Trophoblast cell (in vitro differentiated cells and primary cell): ENCODE results near the gene DGKZ.

Experiments
- DNase-seq, 2 donors: peaks; one replicate each; pipeline ENCODE4 v3.0.0-alpha.2; 2016
- H2AFZ ChIP-seq: 2 replicates; pipeline ENCODE4 v1.6.1; 2013; ENCODE audit warnings: low read length, moderate library complexity, mild to moderate bottlenecking; ENCODE audit not compliant: insufficient read depth, poor library complexity
- H2AK5ac ChIP-seq: 2 replicates; pipeline ENCODE4 v1.6.1; 2013; ENCODE audit warnings: mild to moderate bottlenecking, low read length
- H2BK120ac ChIP-seq: 2 replicates; pipeline ENCODE4 v1.6.1; 2013; ENCODE audit warnings: low read length, mild to moderate bottlenecking, moderate library complexity; ENCODE audit not compliant: insufficient read depth, poor library complexity
- H2BK12ac ChIP-seq: 2 replicates; pipeline ENCODE4 v1.6.1; 2013; ENCODE audit warnings: mild to moderate bottlenecking, low read length, moderate library complexity
- H2BK5ac ChIP-seq: 2 replicates; pipeline ENCODE4 v1.6.1; 2013; ENCODE audit warnings: low read length, low read depth, moderate library complexity, mild to moderate bottlenecking; ENCODE audit not compliant: poor library complexity
- H3K14ac ChIP-seq: 2 replicates; pipeline ENCODE4 v1.6.1; 2013; ENCODE audit warnings: mild to moderate bottlenecking, low read length
- H3K18ac ChIP-seq: 2 replicates; pipeline ENCODE4 v1.6.1; 2013; ENCODE audit warnings: mild to moderate bottlenecking, low read length
- H3K23ac ChIP-seq: 2 replicates; pipeline ENCODE4 v1.6.1; 2013; ENCODE audit warnings: low read length
- H3K27ac ChIP-seq: 2 replicates; pipeline ENCODE4 v1.5.1; 2013; ENCODE audit warnings: low read depth, mild to moderate bottlenecking, inconsistent platforms, low read length, moderate library complexity
- H3K27me3 ChIP-seq: 2 replicates; pipeline ENCODE4 v1.6.1; 2013; ENCODE audit warnings: inconsistent platforms, mild to moderate bottlenecking, low read length, moderate library complexity; ENCODE audit not compliant: insufficient read depth
- H3K36me3 ChIP-seq, 2 experiments: 1 replicate in 1 of 2; 2 replicates in 1 of 2; pipeline ENCODE4 v1.6.1; 2013; ENCODE audit warnings: low read length in 2 of 2, mild to moderate bottlenecking in 2 of 2, moderate library complexity in 1 of 2; ENCODE audit not compliant: insufficient read depth in 2 of 2, control insufficient read depth in 1 of 2
- H3K4ac ChIP-seq: 2 replicates; pipeline ENCODE4 v1.6.1; 2013; ENCODE audit warnings: low read depth, mild to moderate bottlenecking, low read length, moderate library complexity
- H3K4me1 ChIP-seq, 2 experiments: 1 replicate in 1 of 2; 2 replicates in 1 of 2; pipeline ENCODE4 v1.6.1; 2013; ENCODE audit warnings: low read length in 2 of 2, mild to moderate bottlenecking in 2 of 2, moderate library complexity in 1 of 2; ENCODE audit not compliant: insufficient read depth in 2 of 2, control insufficient read depth in 1 of 2
- H3K4me2 ChIP-seq: 2 replicates; pipeline ENCODE4 v1.6.1; 2013; ENCODE audit warnings: inconsistent platforms, mild to moderate bottlenecking, low read length, moderate library complexity
- H3K4me3 ChIP-seq: 2 replicates; pipeline ENCODE4 v1.5.1; 2013; ENCODE audit warnings: mild to moderate bottlenecking, low read depth, low read length, inconsistent platforms
- H3K79me1 ChIP-seq: one replicate; pipeline ENCODE4 v1.6.1; 2013; ENCODE audit warnings: low read length
- H3K79me2 ChIP-seq: 2 replicates; pipeline ENCODE4 v1.6.1; 2013; ENCODE audit warnings: low read length, mild to moderate bottlenecking; ENCODE audit not compliant: control insufficient read depth, insufficient read depth, poor library complexity
- H3K9ac ChIP-seq: 2 replicates; pipeline ENCODE4 v1.6.1; 2013; ENCODE audit warnings: mild to moderate bottlenecking, low read length
- H3K9me3 ChIP-seq: 2 replicates; pipeline ENCODE4 v1.6.1; 2013; ENCODE audit warnings: low read depth, mild to moderate bottlenecking, control low read depth, inconsistent platforms, low read length; ENCODE audit not compliant: insufficient read depth
- H4K12ac ChIP-seq: 2 replicates; pipeline ENCODE4 v1.6.1; 2013; ENCODE audit warnings: low read depth, mild to moderate bottlenecking, low read length, moderate library complexity
- H4K8ac ChIP-seq: 2 replicates; pipeline ENCODE4 v1.6.1; 2013; ENCODE audit warnings: low read depth, mild to moderate bottlenecking, low read length, moderate library complexity
- H4K91ac ChIP-seq: one replicate; pipeline ENCODE4 v1.6.1; 2013; ENCODE audit warnings: low read depth, mild to moderate bottlenecking, low read length, moderate library complexity
- WGBS: extraction: QIAGEN DNeasy Blood & Tissue Kit; methylation state at CpG from one replicate; pipeline ENCODE4 v1.1.7; 2013; ENCODE audit warnings: missing lambda C conversion rate; ENCODE audit not compliant: insufficient read length, insufficient coverage; ENCODE audit errors: extremely low coverage; 5-methylcytosine and 5-hydroxymethylcytosine counted together

DGKZ gene

DNA sequence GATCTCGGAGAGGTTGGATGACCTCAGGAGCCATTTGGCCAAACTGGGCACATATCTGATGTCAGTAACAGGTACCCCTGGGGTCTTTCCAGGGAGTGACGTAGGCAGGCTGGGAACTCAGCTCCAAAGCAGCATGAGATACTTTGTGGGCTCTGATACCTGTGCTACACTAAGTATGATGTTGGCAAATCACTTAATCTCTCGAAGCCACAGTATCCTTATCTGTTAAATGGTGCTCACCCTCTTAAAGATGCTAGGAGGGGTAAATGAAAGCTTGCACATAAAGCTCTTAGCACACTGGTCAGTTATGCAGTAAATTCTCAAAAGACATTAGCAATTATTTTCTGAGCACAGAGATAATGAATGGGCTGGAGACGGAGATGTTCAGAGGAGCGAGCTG, 17.1 kb upstream of the DGKZ start:
- H2AK5ac ChIP-seq = no peak overlapping the region
- peaks cover 5% of the 10 kb centered on the region for H3K9me3 ChIP-seq
- WGBS = no CpG with 5 or more reads among the region's 5 CpGs
- H4K91ac ChIP-seq = no peak overlapping the region
- H4K12ac ChIP-seq = no peak overlapping the region
- peaks cover 7 to 15% of the 10 kb centered on the region in 2 experiments for H3K4me1 ChIP-seq
- H2BK120ac ChIP-seq = no peak overlapping the region
- no peak for DNase-seq
- peaks cover 2% of the 10 kb centered on the region for H3K79me1 ChIP-seq
- no peak overlapping the region for H3K9ac ChIP-seq
- H3K23ac ChIP-seq = no peak overlapping the region
- H4K8ac ChIP-seq = no peak overlapping the region
- H3K4me3 ChIP-seq = no peak overlapping the region
- H3K27me3 ChIP-seq = peaks cover 29% of the 10 kb centered on the region
- no peak overlapping the region for H3K18ac ChIP-seq
- H2AFZ ChIP-seq = no peak overlapping the region
- H2BK5ac ChIP-seq = no peak overlapping the region
- H3K14ac ChIP-seq = no peak overlapping the region
- no peak overlapping the region for H2BK12ac ChIP-seq
- no peaks in the 10 kb centered on the region for H3K79me2 ChIP-seq
- H3K4me2 ChIP-seq = no peak overlapping the region
- no peaks in the 10 kb centered on the region for H3K36me3 ChIP-seq
- no peak overlapping the region for H3K4ac ChIP-seq
- no peak overlapping the region for H3K27ac ChIP-seq

DNA sequence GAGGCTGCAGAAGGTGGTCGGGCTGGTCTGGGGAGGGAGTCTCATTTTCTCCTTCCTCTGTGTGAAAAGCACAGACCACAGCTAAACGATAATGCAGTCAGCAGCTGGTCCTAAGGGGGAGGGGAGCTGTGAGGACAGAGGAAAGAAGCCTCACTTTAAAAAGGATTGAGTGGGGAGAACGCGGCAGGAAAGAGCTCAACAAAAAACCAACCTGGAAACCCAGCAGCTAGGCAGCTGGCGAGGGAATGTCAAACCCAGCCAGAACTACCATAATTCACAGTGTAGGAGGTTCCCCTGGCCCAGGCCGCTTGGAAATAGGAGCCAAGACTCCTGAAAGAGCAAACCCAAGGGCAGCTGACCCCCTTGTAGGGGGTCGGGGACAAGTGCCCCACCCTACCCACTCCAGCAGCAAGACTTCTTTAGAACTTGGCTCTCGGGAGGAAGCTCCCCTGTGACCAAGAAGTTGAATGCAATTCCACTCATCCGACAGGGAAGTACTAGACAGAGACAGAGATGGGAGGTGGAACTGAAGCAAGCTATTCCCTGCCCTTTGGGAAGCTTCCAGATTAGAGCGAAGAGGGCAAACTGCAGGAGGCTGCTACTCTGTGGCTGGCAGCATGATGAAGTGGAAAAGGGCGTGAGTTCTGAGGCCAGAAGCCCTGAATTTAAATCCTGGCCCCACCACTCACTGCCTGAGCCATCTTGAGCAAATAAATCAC, 16.5 kb upstream of the DGKZ start:
- no peak overlapping the region for H3K4me3 ChIP-seq
- H3K4ac ChIP-seq = no peak overlapping the region
- H4K8ac ChIP-seq = no peak overlapping the region
- H2AFZ ChIP-seq = no peak overlapping the region
- H3K27me3 ChIP-seq = peaks cover 29% of the 10 kb centered on the region
- no peaks in the 10 kb centered on the region for H3K36me3 ChIP-seq
- no peak overlapping the region for H3K14ac ChIP-seq
- H2BK120ac ChIP-seq = no peak overlapping the region
- peaks cover 5% of the 10 kb centered on the region for H3K9me3 ChIP-seq
- H3K18ac ChIP-seq = no peak overlapping the region
- H4K91ac ChIP-seq = peak overlapping the region; percentile 17
- H2BK12ac ChIP-seq = peak overlapping the region; percentile 3
- peaks cover 7 to 15% of the 10 kb centered on the region in 2 experiments for H3K4me1 ChIP-seq
- H3K79me1 ChIP-seq = peaks cover 5% of the 10 kb centered on the region
- peak overlapping the region; percentile 9 for H3K4me2 ChIP-seq
- no peak overlapping the region for H2AK5ac ChIP-seq
- no peaks in the 10 kb centered on the region for H3K79me2 ChIP-seq
- H3K9ac ChIP-seq = no peak overlapping the region
- WGBS = no CpG with 5 or more reads among the region's 11 CpGs
- H4K12ac ChIP-seq = no peak overlapping the region
- no peak overlapping the region for H3K27ac ChIP-seq
- DNase-seq = no peak
- no peak overlapping the region for H3K23ac ChIP-seq
- H2BK5ac ChIP-seq = no peak overlapping the region

DNA sequence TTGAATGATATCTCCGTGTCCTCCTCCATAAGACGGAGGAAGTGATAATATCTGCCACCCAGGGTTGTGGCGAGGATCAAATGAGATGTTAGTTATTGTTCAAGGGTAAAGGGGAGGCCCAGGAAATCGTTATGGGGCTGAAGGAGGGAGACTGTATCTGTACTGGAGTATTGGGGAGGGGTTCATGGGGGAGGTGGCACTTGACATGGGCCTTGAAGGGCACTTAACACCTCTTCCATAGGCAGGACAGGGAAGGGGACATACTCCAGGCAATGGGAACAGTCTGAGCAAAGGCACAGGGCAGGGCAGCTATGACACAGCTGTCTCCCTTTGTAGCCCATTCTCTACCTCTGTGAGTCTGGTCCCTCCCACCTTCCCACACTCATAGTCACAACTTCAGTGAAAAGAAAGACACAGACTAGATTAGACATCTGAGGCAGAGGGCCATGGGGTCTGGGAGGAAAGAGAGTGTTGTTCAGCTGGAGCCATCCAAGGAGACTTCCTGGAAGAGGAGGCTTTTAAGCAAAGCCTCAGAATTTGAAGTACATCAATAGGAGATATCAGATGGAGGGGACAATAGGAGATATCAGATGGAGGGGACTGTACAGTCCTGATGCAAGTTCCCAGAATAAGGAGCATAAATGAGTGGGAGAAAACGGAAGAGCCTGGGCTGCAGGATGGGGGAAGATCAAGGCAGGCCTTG, 15.8 kb upstream of the DGKZ start:
- H3K4ac ChIP-seq = no peak overlapping the region

DNA sequence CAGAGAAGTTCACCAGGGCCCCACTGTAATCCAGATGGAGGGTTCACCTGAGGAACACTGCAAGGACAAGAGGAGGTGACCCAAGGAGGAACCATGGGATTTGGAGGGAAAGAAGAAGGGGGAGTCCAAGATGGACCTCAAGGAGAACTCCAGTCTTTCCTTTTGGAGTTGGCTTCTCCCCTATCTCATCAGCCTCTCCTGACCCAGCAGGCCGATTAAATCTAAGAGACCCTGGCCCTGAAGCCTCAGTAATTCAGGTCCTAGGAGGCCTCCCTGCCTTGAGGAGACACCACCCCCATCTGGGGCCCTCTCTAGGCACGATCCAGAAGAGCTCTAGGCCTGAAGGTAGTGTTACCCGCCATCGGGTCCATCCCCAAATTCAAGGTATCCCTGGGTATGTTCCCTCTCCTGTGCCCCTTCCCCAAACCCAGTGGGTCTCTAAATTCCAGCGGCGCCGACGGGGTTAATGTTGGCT, 15.1 kb upstream of the DGKZ start:
- Histone ChIP-seq H3K9ac (no peak overlapping the region), H2BK5ac (no peak overlapping the region), H3K27me3 (peaks cover 29% of the 10 kb centered on the region), H3K4me2 (peak overlapping the region; percentile 65), H4K91ac (no peak overlapping the region), H3K79me1 (peaks cover 9% of the 10 kb centered on the region), H2BK12ac (no peak overlapping the region), H2AK5ac (no peak overlapping the region), H3K4me1 (peaks cover 12 to 20% of the 10 kb centered on the region in 2 experiments), H3K36me3 (no peaks in the 10 kb centered on the region), H2BK120ac (no peak overlapping the region), H3K4ac (no peak overlapping the region), H3K18ac (no peak overlapping the region), H3K9me3 (peaks cover 5% of the 10 kb centered on the region), H4K12ac (no peak overlapping the region), H3K14ac (no peak overlapping the region), H3K79me2 (no peaks in the 10 kb centered on the region), H4K8ac (no peak overlapping the region), H3K4me3 (no peak overlapping the region), H2AFZ (no peak overlapping the region), H3K27ac (no peak overlapping the region), H3K23ac (no peak overlapping the region)
- no CpG with 5 or more reads among the region's 8 CpGs for WGBS
- DNase-seq = no peak

More for the DNA sequence above, 15.8 kb upstream of the DGKZ start:
- Histone ChIP-seq H3K36me3 (no peaks in the 10 kb centered on the region), H3K27ac (no peak overlapping the region), H3K14ac (no peak overlapping the region), H3K9me3 (peaks cover 5% of the 10 kb centered on the region), H3K4me2 (no peak overlapping the region), H4K91ac (no peak overlapping the region), H4K8ac (no peak overlapping the region), H4K12ac (no peak overlapping the region), H3K79me1 (peaks cover 9% of the 10 kb centered on the region), H3K4me3 (no peak overlapping the region), H3K79me2 (no peaks in the 10 kb centered on the region), H2AFZ (no peak overlapping the region), H3K27me3 (peaks cover 29% of the 10 kb centered on the region), H2BK120ac (no peak overlapping the region), H3K9ac (no peak overlapping the region), H2BK5ac (no peak overlapping the region), H2AK5ac (no peak overlapping the region), H3K23ac (no peak overlapping the region), H3K4me1 (peaks cover 11 to 20% of the 10 kb centered on the region in 2 experiments), H3K18ac (no peak overlapping the region), H2BK12ac (no peak overlapping the region)
- no peak for DNase-seq
- no CpG with 5 or more reads among the region's 5 CpGs for WGBS
